Measurements from ENCODE around the gene SRPK2. TPM values are rescaled to one million over a fixed set of nuclear protein-coding genes. Genes with fewer than 3 reads are reported as not detected.

Gene SRPK2
- total and polyA plus RNA-seq, 9 donors: 28.4 to 45.1 (median 34.8) TPM

DNA sequence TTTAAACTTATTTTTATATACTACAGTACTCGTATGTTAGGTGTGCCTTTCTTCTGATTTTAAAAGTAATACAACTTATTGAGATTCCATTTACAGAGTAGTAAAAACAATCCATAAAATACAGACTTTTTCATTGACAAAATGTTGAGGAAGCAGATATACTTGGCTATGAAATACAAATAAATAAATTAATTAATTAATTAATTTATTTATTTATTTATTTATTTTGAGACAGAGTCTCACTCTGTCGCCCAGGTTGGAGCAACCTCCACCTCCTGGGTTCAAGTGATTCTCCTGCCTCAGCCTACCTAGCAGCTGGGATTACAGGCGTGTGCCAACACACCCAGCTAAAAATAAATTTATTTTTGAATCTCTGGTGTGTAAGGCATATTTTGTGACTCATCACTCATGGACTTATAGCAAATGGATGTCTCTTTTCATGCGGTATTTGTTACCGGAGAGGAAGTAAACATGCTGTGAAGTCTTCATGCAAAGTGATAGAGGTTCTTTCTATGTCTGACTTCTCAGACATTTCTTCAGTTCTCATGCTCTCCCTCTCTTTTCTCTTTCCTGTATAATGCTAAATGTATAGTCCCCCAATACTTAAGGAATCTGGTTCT lies 20.2 kb upstream of the SRPK2 start:
- Histone ChIP-seq H3K4me1 (ENCODE audit: control insufficient read depth, insufficient read depth, low read length) (no peaks in the 10 kb centered on the region), H3K4me3 (ENCODE audit: low read length) (no peak overlapping the region), H3K9me3 (replicated peaks; ENCODE audit: control insufficient read depth, low read depth, low read length) (no peaks in the 10 kb centered on the region), H3K27me3 (ENCODE audit: control insufficient read depth, insufficient read depth, low read length) (no peaks in the 10 kb centered on the region), H3K27ac (ENCODE audit: low read length) (no peak overlapping the region), H3K36me3 (ENCODE audit: control insufficient read depth, insufficient read depth, low read length) (no peaks in the 10 kb centered on the region)
- no CpG with 5 or more reads among the region's 5 CpGs for WGBS (ENCODE audit: insufficient coverage)
- DNase-seq: no peak

DNA sequence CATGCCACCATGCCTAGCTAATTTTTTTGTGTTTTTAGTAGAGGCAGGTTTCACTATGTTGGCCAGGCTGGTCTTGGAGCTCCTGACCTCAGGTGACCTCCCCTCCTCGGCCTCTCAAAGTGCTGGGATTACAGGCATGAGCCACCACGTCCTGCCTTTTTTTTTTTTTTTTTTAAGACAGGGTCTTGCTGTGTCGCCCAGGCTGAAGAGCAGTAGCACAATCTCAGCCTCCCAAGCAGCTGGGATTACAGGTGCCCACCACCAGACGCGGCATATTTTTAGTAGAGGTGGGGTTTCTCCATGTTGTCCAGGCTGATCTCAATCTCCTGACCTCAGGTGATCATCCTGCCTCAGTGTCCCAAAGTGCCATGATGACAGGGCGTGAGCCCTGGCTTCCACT lies 14.4 kb upstream of the SRPK2 start:
- H3K4me3 ChIP-seq (ENCODE audit: low read length): no peak overlapping the region
- no peaks in the 10 kb centered on the region for H3K9me3 ChIP-seq (replicated peaks; ENCODE audit: control insufficient read depth, low read depth, low read length)
- no CpG with 5 or more reads among the region's 6 CpGs for WGBS (ENCODE audit: insufficient coverage)
- no peaks in the 10 kb centered on the region for H3K36me3 ChIP-seq (ENCODE audit: control insufficient read depth, insufficient read depth, low read length)
- H3K4me1 ChIP-seq (ENCODE audit: control insufficient read depth, insufficient read depth, low read length): no peaks in the 10 kb centered on the region
- no peaks in the 10 kb centered on the region for H3K27me3 ChIP-seq (ENCODE audit: control insufficient read depth, insufficient read depth, low read length)
- no peak for DNase-seq
- H3K27ac ChIP-seq (ENCODE audit: low read length): no peak overlapping the region

DNA sequence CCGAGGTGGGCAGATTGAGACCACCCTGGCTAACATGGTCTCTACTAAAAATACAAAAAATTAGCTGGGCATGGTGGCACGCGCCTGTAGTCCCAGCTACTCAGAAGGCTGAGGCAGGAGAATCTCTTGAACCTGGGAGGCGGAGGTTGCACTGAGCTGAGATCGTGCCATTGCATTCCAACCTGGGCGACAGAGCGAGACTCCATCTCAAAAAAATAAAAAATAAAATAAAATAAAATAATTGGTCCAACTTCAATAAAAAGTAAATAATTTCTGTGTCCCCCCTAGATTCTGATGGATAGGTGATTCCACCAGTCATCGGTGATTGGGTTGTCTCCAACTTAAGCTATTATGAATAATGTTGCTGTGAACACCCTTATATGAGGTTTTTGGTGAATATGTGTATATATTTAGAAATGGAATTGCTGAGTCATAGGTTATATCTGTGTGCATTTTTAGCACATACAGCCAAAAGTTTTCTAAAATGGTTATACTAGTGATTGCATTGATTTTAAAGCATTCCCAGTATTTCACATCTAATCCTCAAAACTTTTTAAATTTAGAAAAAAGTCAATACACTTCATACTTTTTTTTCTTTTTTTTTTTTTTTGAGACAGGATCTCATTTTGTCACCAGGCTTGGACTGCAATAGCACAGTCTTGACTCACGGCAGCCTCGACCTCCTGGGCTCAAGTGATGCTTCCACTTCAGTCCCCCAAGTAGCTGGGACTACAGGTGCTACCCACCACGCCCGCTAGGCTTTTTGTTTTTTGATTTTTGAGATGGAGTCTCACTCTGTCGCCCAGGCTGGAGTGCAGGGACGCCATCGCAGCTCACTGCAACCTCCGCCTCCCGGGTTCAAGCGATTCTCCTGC lies 13.7 kb upstream of the SRPK2 start:
- Histone ChIP-seq H3K9me3 (replicated peaks; ENCODE audit: control insufficient read depth, low read depth, low read length) (no peaks in the 10 kb centered on the region), H3K4me1 (ENCODE audit: control insufficient read depth, insufficient read depth, low read length) (no peaks in the 10 kb centered on the region), H3K36me3 (ENCODE audit: control insufficient read depth, insufficient read depth, low read length) (no peaks in the 10 kb centered on the region), H3K27ac (ENCODE audit: low read length) (no peak overlapping the region), H3K27me3 (ENCODE audit: control insufficient read depth, insufficient read depth, low read length) (no peaks in the 10 kb centered on the region), H3K4me3 (ENCODE audit: low read length) (no peak overlapping the region)
- 87% methylated on average over 3 of the region's 18 CpGs for WGBS (ENCODE audit: insufficient coverage)
- DNase-seq: no peak

DNA sequence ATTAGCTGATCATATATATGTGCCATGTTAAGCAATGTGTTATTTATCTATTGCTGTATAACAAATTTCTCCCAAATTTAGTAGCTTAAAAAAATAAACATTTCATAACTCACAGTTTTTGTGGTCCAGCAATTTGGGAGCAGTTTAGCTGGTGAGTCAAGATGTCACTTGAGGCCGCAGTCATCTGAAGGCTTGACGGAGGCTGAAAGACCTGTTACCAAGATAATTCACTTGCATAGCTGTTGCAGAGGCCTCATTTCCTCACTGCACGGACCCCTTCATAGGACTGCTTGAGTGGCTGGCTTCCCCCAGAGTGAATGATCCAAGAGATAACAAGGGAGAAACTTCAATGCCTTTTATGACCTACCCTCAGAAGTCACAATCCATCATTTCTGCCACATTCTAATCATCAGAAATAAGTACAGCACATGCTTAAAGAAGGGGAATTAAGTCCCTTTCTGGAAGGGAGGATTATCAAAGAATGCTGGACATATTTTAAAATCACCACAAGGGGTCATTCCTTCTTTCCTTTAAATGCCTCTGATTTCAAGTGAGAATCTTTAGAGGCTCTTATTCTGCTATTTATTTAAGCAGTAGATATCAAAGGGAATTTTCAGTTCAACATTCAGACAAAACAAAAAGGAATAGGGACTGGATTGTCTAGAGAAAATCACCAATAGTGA lies 10.5 kb upstream of the SRPK2 start:
- DNase-seq: peak; percentile 45
- Histone ChIP-seq H3K4me3 (ENCODE audit: low read length) (no peak overlapping the region), H3K9me3 (replicated peaks; ENCODE audit: control insufficient read depth, low read depth, low read length) (no peaks in the 10 kb centered on the region), H3K27ac (ENCODE audit: low read length) (no peak overlapping the region), H3K36me3 (ENCODE audit: control insufficient read depth, insufficient read depth, low read length) (no peaks in the 10 kb centered on the region), H3K4me1 (ENCODE audit: control insufficient read depth, insufficient read depth, low read length) (no peaks in the 10 kb centered on the region), H3K27me3 (ENCODE audit: control insufficient read depth, insufficient read depth, low read length) (no peaks in the 10 kb centered on the region)
- WGBS (ENCODE audit: insufficient coverage): 57% methylated on average over 3 of the region's 3 CpGs

DNA sequence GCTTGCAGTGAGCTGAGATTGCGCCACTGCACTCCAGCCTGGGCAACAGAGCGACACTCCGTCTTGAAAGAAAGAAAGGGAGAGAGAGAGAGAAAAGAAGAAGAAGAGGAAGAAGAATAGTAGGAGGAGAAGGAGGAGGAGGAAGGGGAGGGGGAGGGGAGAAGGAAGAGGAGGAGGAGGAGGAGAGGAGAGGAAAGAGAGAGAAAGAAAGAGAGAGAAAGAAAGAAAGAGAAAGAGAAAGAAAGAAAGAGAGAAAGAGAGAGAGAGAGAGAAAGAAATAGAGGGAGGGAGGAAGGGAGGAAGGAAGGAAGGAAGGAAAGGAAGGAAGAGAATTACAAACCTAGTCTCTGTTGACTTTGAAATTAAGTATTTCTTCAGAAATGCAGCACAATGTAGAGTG lies 7.8 kb upstream of the SRPK2 start:
- Histone ChIP-seq H3K36me3 (ENCODE audit: control insufficient read depth, insufficient read depth, low read length) (no peaks in the 10 kb centered on the region), H3K4me3 (ENCODE audit: low read length) (no peak overlapping the region), H3K27ac (ENCODE audit: low read length) (no peak overlapping the region), H3K27me3 (ENCODE audit: control insufficient read depth, insufficient read depth, low read length) (no peaks in the 10 kb centered on the region), H3K9me3 (replicated peaks; ENCODE audit: control insufficient read depth, low read depth, low read length) (no peaks in the 10 kb centered on the region), H3K4me1 (ENCODE audit: control insufficient read depth, insufficient read depth, low read length) (no peaks in the 10 kb centered on the region)
- no peak for DNase-seq
- 83% methylated on average over 3 of the region's 3 CpGs for WGBS (ENCODE audit: insufficient coverage)

DNA sequence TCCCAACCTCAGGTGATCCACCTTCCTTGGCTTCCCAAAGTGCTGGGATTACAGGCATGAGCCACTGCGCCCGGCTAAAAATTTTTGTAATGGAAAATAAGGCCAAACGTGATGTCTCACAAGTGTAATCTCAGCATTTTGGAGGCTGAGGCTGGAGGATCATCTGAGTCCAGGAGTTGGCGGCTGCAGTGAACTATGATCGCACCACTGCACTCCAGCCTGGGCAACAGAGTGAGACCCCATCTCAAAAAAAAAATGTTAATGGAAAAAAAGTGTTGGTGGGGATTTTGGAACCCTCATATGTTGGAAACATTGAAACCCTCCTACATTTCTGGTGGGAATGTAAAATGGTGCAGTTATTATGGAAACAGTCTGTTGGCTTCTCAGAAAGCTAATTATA lies 2.7 kb upstream of the SRPK2 start:
- Histone ChIP-seq H3K4me3 (ENCODE audit: low read length) (no peak overlapping the region), H3K4me1 (ENCODE audit: control insufficient read depth, insufficient read depth, low read length) (peaks cover 3% of the 10 kb centered on the region), H3K36me3 (ENCODE audit: control insufficient read depth, insufficient read depth, low read length) (no peaks in the 10 kb centered on the region), H3K27me3 (ENCODE audit: control insufficient read depth, insufficient read depth, low read length) (no peaks in the 10 kb centered on the region), H3K9me3 (replicated peaks; ENCODE audit: control insufficient read depth, low read depth, low read length) (no peaks in the 10 kb centered on the region), H3K27ac (ENCODE audit: low read length) (no peak overlapping the region)
- 88% methylated on average over 3 of the region's 5 CpGs for WGBS (ENCODE audit: insufficient coverage)
- DNase-seq: no peak

DNA sequence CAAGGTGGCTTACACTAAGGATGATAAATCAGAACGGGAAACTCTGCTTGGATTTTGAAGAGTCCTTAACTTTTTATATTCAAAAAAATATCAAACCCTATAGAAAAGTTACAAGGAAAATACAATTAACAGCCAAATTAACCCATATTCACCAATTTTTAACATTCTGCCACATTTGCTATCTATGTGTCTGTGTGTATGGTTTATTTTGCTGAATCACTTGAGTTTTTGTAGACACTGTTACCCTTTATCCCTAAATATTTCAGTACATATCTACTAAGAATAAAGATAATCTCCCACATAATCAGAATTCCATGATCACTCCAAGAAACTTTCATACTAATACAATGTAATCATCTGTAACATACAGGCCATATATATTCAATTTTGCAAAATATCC lies 1.2 kb upstream of the SRPK2 start:
- Histone ChIP-seq H3K27ac (ENCODE audit: low read length) (no peak overlapping the region), H3K27me3 (ENCODE audit: control insufficient read depth, insufficient read depth, low read length) (no peaks in the 10 kb centered on the region), H3K36me3 (ENCODE audit: control insufficient read depth, insufficient read depth, low read length) (peaks cover 2% of the 10 kb centered on the region), H3K4me3 (ENCODE audit: low read length) (no peak overlapping the region), H3K9me3 (replicated peaks; ENCODE audit: control insufficient read depth, low read depth, low read length) (no peaks in the 10 kb centered on the region), H3K4me1 (ENCODE audit: control insufficient read depth, insufficient read depth, low read length) (peaks cover 3% of the 10 kb centered on the region)
- no peak for DNase-seq
- no CpG with 5 or more reads among the region's 1 CpG for WGBS (ENCODE audit: insufficient coverage)

DNA sequence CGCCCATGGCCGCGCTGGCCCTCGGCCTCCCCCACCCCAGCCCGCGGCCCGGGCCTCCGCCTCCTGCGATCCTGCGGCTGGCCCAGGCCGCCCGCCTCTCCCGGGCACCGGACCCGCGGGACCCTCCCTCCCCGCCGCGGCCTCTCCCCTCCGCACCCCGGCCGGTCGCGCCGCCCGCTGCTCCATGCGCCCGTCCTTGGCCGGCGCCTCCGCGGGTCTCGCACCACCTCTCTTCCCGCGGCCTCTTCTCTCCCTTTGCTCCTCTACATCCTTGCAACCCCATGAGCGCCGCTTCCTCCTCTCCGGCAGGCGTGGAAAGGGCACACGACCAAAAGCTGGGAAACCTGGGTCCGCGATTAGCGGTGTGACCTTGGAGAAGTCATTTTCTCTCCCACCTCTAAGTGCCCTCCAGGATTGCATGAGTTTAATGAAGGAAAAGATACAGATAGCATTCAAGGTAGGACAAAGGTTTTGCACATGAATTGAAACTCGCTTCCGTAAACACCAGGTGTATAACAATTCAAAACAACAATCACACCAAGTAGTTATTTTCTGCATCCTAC lies 448 bp upstream of the SRPK2 start:
- Histone ChIP-seq H3K4me3 (ENCODE audit: low read length) (peak overlapping the region; percentile 36), H3K9me3 (replicated peaks; ENCODE audit: control insufficient read depth, low read depth, low read length) (no peaks in the 10 kb centered on the region), H3K27ac (ENCODE audit: low read length) (no peak overlapping the region), H3K4me1 (ENCODE audit: control insufficient read depth, insufficient read depth, low read length) (peaks cover 3% of the 10 kb centered on the region), H3K27me3 (ENCODE audit: control insufficient read depth, insufficient read depth, low read length) (no peaks in the 10 kb centered on the region), H3K36me3 (ENCODE audit: control insufficient read depth, insufficient read depth, low read length) (peaks cover 2% of the 10 kb centered on the region)
- DNase-seq: peak; percentile 75
- under 1% methylated on average over 37 of the region's 45 CpGs for WGBS (ENCODE audit: insufficient coverage)

DNA sequence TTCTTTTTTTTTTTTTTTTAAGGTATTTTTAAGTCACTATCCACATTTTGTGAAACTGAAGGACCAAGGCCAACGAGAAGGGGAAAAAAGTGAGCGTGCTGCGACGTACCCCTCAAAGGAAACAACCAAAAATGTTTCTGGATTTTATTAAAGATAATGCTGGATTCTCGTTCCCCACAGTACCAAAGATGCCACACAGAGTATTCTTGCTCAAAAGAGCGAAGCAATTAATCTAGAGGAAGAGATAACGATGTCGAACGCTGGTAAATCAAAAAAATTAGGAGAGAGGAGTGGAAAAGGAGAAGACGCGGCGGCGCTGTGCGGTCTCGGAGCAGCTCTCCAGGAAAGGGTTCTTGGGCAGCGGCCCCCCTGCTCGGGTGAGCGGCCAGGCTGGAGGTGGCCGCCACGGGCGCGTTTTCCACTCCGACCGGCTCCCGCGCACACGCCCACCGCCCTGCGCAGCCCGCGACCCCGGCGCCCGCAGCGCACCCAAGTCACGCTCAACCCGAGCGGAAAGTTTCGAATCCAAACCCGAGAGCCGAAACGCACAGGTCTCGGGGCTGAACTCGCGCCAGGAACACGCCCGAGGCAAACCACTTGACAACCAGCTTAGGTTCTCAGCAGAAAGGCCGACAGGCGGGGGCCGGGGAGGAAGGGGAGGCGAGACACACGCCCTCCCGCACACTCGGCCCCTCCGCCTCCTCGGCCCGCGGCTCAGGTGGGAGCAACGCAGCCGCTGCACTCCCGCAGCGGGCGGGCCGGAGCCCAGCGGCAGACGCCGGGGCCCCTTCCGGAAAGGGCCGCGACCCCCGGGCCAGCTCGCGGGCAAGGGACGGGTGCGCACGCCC lies 989 bp downstream of the SRPK2 start:
- no peaks in the 10 kb centered on the region for H3K27me3 ChIP-seq (ENCODE audit: control insufficient read depth, insufficient read depth, low read length)
- H3K4me1 ChIP-seq (ENCODE audit: control insufficient read depth, insufficient read depth, low read length): peaks cover 3% of the 10 kb centered on the region

More for the DNA sequence above, 989 bp downstream of the SRPK2 start:
- Histone ChIP-seq H3K36me3 (ENCODE audit: control insufficient read depth, insufficient read depth, low read length) (peaks cover 2% of the 10 kb centered on the region), H3K27ac (ENCODE audit: low read length) (peak overlapping the region; percentile 5), H3K4me3 (ENCODE audit: low read length) (peak overlapping the region; percentile 54), H3K9me3 (replicated peaks; ENCODE audit: control insufficient read depth, low read depth, low read length) (no peaks in the 10 kb centered on the region)
- under 1% methylated on average over 67 of the region's 76 CpGs for WGBS (ENCODE audit: insufficient coverage)
- DNase-seq: peak; percentile 70

All from muscle of leg (tissue), 11 donors.